ENCODE measurements around the gene HMCES.

The HMCES gene

GRCh38 chr3:129308636-129309035 lies 30.0 kb downstream of the HMCES start:
- no peak for DNase-seq
- H3K4me3 ChIP-seq (ENCODE audit: low read depth, low read length) = no peak overlapping the region
- no peak for TF ChIP-seq CTCF (IDR thresholded peaks at IDR 0.05; ENCODE audit: low read depth, low read length)
- no peak overlapping the region for H3K27ac ChIP-seq
- H3K9me3 ChIP-seq (ENCODE audit: severe bottlenecking) = no peaks in the 10 kb centered on the region
- H3K27me3 ChIP-seq (ENCODE audit: insufficient read depth, low read depth, severe bottlenecking) = no peaks in the 10 kb centered on the region
- H3K36me3 ChIP-seq = peaks cover 20% of the 10 kb centered on the region

GRCh38 chr3:129310111-129311011 lies 31.7 kb downstream of the HMCES start:
- H3K36me3 ChIP-seq = peaks cover 16% of the 10 kb centered on the region
- H3K27ac ChIP-seq = no peak overlapping the region
- H3K9me3 ChIP-seq (ENCODE audit: severe bottlenecking) = no peaks in the 10 kb centered on the region
- H3K4me3 ChIP-seq (ENCODE audit: low read depth, low read length) = no peak overlapping the region
- no peaks in the 10 kb centered on the region for H3K27me3 ChIP-seq (ENCODE audit: insufficient read depth, low read depth, severe bottlenecking)
- no peak for TF ChIP-seq CTCF (IDR thresholded peaks at IDR 0.05; ENCODE audit: low read depth, low read length)
- no peak for DNase-seq

GRCh38 chr3:129311054-129311902 lies 32.6 kb downstream of the HMCES start:
- no peaks in the 10 kb centered on the region for H3K9me3 ChIP-seq (ENCODE audit: severe bottlenecking)
- no peak overlapping the region for H3K4me3 ChIP-seq (ENCODE audit: low read depth, low read length)
- H3K27ac ChIP-seq = no peak overlapping the region
- no peak for TF ChIP-seq CTCF (IDR thresholded peaks at IDR 0.05; ENCODE audit: low read depth, low read length)
- DNase-seq = no peak
- H3K36me3 ChIP-seq = peaks cover 14% of the 10 kb centered on the region
- no peaks in the 10 kb centered on the region for H3K27me3 ChIP-seq (ENCODE audit: insufficient read depth, low read depth, severe bottlenecking)

- H3K27me3 ChIP-seq (ENCODE audit: insufficient read depth, low read depth, severe bottlenecking) = no peaks in the 10 kb centered on the region
- H3K9me3 ChIP-seq (ENCODE audit: severe bottlenecking) = no peaks in the 10 kb centered on the region
- H3K27ac ChIP-seq = no peak overlapping the region
- H3K4me3 ChIP-seq (ENCODE audit: low read depth, low read length) = no peak overlapping the region
- H3K36me3 ChIP-seq = peaks cover 14% of the 10 kb centered on the region
- TF ChIP-seq CTCF (IDR thresholded peaks at IDR 0.05; ENCODE audit: low read depth, low read length) = no peak
- DNase-seq = no peak
Observed at GRCh38 chr3:129312021-129312639, 33.5 kb downstream of the HMCES start.

- TF ChIP-seq CTCF (IDR thresholded peaks at IDR 0.05; ENCODE audit: low read depth, low read length) = no peak
- peak; percentile 25 for DNase-seq
- H3K4me3 ChIP-seq (ENCODE audit: low read depth, low read length) = no peak overlapping the region
- H3K9me3 ChIP-seq (ENCODE audit: severe bottlenecking) = no peaks in the 10 kb centered on the region
- peaks cover 14% of the 10 kb centered on the region for H3K36me3 ChIP-seq
- H3K27ac ChIP-seq = no peak overlapping the region
- no peaks in the 10 kb centered on the region for H3K27me3 ChIP-seq (ENCODE audit: insufficient read depth, low read depth, severe bottlenecking)
Observed at GRCh38 chr3:129312671-129313414, 34.2 kb downstream of the HMCES start.
